HG03558 (cell line): ENCODE data around the gene PPARA.

ENCODE experiments used
- ATAC-seq: cut with Tn5 transposase; IDR thresholded peaks from one replicate; pipeline ENCODE4 v1.9.1; 2021; ENCODE audit warnings: moderate number of reproducible peaks; ENCODE audit not compliant: unreplicated experiment; ENCODE audit errors: extremely low read depth

Gene PPARA

DNA sequence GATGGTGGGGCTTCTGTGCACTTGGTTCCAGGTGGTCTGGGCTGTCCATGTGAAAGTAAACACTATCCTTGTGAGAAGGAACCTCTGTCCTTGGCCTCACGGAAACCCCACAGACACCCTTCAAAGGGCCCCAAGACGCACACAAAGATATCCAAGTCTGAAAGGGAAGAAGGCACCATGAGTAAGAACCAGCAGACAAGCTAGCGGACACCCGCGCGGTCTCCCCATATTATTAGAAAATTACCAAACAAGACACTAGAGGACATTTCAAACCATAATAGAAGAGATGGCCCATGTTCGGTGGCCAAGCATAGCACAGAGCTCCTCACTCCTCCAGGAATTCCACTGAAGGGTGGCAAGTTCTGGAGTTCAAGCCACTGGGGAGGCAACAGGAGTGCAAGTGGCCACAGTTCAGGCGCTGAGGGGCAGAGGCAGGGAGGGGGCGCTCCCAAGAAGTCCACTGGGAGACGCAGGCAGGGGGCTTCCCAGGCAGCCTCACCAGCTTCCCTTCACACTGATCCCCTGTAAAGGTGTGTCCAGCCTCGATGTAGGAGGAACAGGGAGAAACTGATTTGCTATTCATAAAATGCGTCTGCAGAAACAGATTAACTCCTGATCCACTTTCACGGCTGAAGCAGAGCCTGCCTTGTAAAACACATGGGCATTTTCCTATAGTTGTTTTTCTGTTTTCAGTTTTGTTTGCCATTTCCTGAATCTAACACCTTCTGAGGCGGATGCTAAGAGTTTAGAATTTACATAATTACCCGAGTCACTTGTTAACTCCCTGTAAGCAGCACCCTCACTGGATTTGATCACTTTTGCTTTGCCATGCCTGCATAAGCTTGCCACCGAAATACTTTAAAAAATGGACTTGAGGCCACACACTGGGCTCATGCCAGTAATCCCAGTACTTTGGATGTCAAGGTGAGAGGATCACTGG, 9.1 kb upstream of the PPARA start:
- ATAC-seq: no peak

DNA sequence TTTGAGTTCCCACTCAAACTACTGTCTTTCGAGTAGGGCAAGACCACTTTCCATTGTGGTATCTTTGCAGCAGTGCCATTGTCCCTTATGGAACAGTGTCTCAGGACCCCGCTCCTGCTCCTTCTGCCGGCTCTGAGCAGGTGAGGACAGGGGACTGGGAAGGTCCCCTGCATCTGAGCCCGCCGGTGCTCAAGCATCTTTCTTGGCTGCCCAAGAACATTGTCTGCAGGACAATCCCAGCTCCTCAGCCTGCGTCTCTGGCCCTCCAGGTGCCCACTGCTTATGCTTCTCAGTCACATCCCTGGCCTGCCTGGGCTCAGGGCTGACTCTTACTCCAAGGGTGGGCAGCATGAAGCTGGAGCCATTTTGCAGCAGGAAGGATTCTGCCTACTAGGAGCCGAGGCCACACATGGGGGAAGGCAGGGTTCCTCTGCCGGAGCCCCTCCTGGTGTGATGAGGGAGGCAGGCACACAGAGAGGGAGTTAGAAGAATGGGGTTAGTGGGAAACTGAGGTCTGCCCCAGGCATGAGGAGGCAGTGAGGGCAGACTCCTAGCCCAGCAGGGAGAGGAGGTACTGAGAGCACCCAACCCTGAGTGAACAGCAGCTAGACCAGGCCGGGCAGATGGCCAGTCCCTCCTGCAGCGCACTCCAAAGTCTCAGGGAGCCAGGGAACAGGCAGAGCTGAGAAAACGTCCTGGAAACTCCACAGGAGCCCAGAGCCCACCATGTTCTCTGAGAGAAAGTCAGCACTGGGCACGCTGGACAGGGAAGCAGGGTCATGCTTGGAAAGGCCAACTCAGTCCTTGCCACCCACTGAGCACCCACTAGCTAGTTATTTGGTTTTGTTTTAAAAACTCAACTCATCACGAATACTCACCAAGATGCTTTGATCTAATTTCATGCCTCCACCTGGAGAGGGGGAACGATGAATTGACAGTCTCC, 7.5 kb upstream of the PPARA start:
- no peak for ATAC-seq

DNA sequence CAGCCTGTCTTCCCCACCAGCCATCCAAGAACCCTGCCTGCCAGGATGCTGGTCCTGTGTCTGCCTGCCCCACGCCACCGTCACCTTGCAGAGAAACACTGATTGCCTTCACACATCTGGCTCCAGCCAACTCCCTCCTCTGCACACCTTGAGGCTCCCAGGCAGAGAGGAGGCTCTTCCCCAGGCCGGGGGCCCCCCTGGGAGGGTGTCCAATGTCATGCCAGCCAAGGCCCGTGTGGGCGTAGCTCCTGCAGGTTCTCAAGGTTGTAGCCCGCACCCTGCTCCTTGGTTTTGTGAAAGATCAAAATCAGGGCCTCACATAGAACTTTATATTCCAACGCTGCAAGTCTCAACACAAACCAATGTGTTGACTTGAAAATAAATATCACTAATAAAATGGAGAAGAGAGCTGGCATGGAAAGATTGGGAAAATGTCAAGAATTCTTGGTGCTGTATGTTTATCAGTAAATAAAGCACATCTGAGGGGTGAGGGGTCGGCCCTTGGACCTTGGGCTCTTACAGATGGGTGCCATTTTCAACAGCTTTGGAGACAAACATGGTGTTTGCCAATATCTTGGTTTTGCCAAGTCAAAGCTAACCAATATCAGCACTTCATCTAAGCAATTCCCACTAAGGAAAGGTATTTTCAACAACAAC, 6.7 kb upstream of the PPARA start:
- ATAC-seq: no peak

DNA sequence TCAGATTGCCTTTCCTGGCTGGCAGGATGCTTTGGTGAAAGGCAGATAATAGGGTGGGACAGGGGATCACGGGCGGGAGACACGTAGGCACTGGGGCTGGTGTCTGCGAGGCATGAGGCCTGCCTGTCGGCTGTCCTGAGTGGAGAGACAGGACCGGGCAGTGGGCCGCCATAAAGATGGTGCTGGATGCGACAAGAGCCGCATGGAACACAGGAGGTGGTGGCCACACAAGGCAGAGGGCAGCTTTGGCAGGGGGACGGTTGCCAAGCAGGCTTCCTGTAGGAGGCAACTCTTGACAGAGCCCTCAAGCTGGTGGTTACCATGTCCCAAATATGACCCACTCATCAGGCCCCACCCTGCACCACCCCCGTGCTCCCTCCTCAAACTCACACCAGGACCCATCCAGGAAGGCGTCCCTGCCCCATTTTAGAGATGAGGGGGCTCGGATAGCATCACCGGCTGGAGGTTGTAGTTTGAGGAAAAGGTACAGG, 4.9 kb upstream of the PPARA start:
- no peak for ATAC-seq

DNA sequence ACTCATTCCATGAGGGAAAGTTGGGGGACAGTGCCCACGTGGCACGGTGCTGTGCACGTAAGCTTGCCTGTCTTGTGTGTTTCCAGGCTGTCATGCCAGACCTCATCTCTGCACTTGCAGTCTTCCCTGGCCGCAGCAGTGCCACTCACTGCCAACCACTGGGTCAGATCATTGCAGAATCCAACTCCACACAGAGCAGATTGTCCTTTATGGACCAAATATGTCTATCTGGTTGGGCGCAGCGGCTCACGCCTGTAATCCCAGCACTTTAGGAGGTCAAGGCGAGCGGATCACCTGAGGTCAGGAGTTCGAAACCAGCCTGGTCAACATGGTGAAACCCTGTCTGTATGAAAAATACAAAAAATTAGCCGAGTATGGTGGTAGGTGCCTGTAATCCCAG, 4.4 kb upstream of the PPARA start:
- no peak for ATAC-seq

DNA sequence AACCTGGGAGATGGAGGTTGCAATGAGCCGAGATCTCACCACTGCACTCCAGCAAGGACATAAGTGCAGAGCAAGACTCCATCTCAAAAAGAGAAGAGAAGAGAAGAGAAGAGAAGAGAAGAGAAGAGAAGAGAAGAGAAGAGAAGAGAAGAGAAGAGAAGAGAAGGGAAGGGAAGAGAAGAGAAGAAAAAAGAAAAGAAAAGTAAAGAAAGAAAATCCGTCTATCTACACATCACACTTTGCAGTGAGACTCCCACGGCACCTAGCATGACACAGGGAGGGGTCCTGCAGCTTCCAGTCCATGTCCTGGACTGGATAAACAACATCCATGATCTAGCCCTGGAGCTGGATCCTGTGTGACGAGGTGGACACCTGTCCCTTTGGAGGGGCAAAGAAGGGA, 4.0 kb upstream of the PPARA start:
- ATAC-seq: no peak

DNA sequence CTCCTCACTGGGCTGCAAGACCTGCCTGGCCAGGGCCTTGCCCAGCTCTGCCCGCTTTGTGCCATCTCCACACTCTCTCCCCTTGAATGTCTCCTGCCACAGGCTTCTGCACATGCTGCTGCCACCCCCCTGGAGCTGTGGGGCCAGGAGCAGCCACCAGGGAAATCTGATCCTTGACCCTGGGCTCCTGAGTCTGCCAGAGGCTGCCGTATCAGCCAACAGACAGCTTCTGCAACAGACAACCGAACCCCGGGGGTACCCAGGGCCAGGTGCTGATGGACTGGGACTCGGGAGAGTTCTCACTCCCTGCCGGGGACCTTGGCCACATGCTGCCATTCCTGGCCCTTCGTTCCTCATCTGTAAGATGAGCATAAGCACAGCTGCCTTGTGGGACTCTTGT, 3.3 kb upstream of the PPARA start:
- no peak for ATAC-seq

DNA sequence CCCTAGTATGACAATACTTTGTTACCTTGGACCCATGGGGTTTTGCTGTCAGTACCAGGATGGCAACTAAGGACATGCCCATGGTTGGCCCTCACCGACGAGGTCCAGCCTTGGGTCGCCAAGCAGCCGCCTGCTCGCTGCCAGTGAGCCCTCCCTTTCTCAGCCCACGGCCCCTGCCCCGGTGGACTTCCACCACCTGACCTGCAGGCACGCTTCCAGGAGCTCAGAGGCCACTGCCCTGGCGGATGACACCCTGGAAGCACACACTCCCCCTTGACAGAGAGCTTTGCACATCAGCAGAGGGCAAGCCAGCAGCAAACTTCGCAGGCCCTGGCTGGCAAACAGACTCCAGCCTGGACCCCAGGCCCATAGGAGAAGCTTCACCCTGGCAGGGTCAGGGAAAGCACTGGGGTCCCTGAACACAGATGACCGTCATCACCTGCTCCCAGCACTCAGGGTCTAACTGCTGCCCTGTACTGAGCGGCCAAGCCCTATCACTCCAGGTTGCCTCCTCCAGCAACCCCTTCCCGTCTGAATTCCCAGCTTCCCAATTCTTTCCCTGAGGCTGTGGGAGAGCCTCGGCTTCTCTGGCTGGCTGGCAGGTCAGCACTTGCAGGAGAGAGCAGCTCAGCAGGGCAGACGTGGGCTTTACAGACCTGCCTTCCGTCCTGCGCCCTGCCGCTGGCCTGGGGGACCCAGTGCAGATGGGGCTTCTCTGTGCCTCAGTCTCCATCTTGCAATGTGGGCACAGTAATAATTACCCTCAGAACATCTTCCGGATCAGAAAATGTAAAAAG, 2.7 kb upstream of the PPARA start:
- ATAC-seq: no peak

DNA sequence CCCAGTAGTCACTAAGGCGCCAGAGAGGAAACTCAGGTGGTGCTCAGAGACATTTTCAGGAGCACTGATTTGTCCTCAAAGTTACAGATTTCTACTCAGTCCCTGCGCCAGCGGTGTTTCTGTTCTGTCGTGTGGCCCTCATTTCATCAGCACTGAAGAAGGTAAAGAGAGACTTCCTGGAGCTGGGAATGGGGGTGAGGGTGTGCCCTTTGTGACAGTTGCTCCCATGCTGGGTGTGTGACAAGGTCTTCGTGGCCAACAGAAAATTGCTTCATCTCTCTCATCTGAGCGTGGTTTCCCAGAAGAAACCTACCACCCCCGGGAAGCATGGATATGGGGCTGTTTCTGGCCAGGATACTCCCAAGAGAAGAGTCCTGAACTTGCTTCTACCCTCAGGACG, 2.0 kb upstream of the PPARA start:
- ATAC-seq: no peak

DNA sequence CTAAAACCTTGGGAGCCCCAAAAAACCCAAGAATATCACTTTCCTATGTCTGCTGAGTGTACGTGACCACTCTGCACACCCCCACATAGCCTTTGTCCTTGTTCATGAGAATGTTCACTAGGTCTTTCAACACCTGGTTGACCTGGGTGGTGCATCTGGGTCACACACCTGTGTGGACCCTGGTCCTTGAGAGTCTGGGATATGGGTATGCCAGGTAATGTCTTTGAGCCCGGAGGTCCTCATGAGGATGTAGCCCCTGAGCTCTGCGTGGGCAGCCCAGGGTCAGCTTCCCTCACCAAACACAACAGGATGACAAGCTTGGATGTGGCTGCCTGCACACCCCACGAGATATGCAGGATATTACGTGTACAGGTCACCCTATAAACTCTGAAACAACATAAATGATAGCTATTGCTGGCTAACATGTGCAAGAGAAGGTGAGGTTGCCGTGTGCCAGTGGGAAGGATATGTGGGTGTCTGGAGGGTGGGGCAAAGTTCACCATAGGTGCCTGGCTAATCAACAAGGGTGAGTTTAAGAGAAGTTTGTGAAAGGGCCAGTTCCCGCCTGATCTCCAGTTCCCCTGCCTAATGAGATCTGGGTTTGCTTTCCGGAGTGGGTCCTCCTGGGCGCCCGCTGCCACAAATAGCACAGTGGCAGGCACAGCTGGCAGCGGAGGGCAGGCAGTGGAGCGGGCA, 1.4 kb upstream of the PPARA start:
- no peak for ATAC-seq

DNA sequence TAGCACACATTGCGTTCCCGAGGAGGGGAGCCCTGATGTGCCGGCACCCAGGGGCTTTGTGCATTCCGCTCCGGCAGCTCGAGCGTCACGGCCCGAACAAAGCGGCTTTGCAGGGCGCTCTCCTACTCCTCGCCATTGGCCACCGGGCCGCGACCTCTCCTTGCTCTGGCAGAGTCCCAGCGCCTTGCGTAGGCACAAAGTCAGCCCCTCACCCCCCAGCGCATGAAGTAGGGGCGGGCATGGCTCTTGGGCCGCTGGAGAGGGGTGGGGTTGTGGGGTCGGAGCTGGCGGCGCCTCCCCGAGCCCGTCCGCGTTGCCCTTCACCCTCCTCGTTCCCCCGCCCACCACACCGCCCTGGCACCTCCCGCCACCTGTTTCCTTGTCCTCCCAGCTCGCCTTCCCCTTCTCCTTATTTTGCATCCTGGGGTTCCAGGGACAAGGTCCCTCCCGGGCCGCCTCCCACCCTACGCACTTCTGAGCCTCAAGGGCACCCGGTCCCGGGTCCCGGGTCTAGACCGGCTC, 753 bp upstream of the PPARA start:
- ATAC-seq: no peak

DNA sequence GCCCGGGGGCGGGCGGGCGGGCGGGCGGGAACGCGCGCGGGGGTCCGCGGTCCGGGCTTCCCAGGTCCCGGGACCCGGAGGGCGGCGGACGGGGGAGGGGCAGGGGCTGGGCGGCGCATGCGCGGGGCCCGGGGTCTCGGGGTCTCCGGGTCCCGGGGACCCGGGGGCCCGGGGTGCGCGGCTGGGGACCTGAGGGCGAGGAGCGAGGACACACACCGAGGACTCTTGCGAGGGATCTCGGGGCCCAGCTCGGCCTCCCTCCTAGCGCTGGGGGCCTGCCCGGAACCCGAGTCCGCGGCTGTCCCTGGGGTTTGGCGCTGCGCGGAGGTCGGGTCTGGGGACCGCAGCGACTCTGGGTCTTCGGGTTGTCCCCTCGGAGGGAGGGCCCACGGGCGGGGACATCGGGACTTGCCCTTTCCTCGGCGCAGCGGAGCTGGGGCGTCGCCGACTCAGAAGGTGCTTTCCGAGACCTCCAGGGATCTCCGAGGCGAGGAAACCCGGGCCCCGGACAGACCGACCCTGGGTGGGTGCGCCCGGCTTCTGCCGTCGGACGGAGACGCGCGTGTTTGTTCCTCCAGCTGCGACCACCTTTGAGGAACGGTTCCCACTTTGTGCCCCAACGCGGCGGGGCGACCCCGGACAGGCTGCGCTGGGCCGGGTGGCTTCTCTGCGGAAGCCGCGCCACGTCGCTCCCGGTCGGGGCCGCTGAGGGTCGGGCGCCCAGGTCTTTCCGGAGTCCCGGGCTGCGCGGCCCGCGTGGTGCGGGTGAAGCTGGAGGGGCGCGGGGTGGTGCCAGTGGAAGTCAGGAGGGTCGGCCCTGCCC, 540 bp downstream of the PPARA start:
- no peak for ATAC-seq

DNA sequence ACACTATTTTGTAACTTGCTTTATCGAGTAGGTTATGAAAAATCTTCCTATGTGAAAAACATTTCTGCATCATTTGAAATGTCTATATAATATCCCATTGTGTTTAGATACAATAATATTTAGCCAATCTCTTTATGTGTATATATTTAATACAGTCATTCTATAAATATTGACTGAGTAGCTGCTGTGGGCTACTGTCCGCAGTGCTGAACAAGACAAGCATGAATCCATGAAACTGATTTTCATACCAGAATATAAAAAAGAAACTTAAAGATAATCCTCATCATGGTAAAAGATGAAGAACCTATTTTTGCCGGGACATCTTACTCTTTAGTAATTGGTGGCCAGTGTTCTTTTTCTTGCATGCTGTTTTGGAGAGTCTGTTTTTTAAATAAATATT, 3.6 kb downstream of the PPARA start:
- ATAC-seq: no peak

DNA sequence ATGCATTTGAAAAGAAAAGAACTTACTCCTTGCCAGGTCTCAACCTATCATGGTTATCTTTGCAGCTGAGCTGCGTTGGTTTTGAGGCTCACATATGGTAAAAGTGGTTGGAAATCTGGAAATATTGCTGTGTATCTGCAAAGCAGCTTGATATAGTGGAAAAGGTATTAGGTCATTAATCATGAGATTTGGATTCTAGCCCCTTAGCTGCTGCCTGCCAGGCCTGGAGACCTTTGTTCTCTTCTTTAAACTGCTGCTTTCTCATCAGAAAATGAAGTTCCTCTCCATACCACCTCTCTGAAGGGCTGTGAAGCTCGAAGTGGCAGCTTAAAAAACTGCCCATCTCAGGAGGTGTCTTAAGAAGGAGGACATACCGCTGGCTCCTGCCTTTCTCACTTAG, 5.7 kb downstream of the PPARA start:
- no peak for ATAC-seq

DNA sequence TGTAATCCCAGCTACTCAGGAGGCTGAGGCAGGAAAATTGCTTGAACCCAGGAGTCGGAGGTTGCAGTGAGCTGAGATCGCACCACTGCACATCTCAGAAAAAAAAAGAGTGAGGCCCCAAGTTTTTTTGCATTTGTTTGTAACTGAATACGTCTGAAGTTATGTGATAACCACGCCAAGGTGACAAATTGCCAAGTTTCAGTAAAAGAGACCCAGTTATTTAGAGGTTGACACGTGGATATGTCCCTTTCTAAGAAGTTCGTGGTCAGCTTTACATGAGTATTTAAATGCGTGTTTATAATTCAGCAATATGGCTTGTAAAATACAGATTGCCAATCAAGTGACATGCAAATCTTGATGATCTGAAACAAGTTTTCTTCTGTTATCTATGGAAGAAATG, 8.0 kb downstream of the PPARA start:
- ATAC-seq: no peak

DNA sequence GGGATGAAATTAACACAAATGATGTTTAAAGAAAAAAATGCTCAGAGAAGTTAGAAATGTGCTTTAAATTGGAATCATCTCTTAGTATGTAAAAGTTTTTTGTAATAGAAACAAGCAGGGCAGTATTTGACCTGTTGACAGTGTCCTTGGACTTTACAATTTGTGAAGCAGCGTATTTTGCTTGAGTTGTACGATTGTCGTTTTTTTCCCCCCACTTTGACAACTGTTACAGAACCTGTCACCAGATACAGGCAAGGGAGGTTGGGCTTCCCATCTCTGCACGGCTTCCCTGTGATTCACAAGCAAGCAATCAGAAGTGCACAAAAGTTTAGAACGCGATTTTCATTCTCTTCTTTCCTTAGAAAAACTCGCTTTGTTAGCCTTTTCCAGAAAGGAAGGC, 8.9 kb downstream of the PPARA start:
- ATAC-seq: no peak

DNA sequence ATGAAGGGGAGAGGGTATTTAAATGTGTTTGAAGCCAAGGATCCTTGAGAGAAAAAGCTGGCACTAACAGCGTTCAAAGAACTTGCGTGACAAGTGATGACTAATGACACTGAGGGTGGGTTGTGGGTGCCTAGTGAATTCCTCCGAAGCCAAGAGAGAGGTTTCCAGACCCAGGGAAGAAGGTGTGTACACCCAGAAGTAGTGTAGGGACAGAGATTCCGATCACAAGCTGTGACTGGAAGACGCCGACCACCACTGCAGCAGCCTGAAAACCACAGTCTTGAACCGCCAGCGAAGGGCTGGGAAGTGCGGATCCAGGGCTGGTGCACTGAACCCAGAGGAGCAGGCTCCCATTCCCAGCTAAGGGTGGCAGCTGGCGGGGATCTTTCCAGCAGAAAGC, 9.5 kb downstream of the PPARA start:
- ATAC-seq: no peak

DNA sequence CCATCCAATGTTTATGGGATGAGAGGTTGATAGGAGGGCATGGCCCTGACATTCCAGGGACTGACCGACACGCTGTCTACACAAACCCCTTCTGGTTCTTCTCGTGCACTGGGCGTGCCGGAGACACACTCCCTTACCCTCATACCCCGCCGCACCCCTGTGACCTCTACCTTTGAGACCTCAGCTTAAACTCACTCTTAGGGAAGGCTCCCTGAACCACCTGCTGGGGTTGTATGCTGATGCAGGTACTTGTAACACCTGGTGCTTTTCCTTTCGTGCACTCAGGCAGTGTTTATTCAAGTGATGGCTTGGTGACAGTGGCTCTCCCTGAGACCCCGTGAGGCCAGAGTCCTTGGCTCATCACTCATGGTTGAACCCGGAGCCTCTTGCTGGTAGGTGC, 12.0 kb downstream of the PPARA start:
- ATAC-seq: no peak
